HG03108 (cell line): ENCODE measurements around the gene MSH5.
A peak's percentile ranks its signal among the peaks of the same experiment; 100 is the strongest.

Source experiments
- ATAC-seq: cut with Tn5 transposase; IDR thresholded peaks from one replicate; pipeline ENCODE4 v1.9.1; 2021; ENCODE audit warnings: moderate library complexity; ENCODE audit not compliant: unreplicated experiment

The MSH5 gene

GRCh38 chr6:31729515-31729978 is 10.3 kb upstream of the MSH5 start:
- ATAC-seq, result no peak

- no peak for ATAC-seq
These were observed 9.7 kb upstream of the MSH5 start for GRCh38 chr6:31729979-31730630.

DNA sequence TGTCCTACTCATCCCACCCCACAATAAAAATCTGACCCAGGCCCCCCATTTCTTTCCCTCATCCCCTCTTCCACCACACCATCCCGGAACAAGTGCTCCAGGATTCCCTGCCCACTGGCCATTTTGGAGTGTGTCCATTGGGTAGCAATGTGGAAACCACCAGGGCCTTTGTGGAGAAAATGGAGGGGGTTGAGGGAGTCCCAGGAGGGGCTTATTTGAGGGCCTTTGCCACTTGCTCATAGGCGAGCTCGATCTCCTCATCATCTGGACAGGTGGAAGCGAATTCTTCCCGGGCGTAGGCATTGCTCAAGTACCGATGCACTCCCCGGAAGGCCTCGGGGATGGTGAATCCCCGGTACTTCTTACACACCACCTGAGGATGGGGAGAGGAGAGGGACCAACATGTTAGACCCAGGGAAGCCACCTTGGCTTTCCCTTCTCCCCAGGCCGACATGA is 9.1 kb upstream of the MSH5 start:
- ATAC-seq, result no peak

DNA sequence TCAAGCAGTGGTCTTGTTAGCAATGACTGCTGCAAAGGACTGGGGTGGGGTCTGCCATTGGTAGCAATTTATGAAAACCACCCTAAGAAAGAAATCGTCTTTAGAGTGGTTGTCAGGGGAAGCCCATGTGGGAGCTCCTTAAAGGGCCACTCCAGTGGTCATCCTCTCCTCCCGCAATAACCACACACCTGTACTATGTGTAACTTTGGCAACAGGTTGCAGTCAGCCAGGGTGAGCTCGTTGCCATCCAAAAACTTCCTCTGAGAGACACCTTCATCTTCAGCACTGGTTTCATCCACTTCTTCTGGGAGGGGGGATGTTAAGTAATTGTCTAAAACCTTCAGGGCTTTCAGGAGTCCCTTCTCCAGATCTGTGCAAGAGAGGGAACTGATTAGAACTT is 7.8 kb upstream of the MSH5 start:
- no peak for ATAC-seq

- no peak for ATAC-seq
These were observed 6.1 kb upstream of the MSH5 start for GRCh38 chr6:31733734-31734133.

GRCh38 chr6:31734247-31734820 is 5.5 kb upstream of the MSH5 start:
- ATAC-seq, result no peak

DNA sequence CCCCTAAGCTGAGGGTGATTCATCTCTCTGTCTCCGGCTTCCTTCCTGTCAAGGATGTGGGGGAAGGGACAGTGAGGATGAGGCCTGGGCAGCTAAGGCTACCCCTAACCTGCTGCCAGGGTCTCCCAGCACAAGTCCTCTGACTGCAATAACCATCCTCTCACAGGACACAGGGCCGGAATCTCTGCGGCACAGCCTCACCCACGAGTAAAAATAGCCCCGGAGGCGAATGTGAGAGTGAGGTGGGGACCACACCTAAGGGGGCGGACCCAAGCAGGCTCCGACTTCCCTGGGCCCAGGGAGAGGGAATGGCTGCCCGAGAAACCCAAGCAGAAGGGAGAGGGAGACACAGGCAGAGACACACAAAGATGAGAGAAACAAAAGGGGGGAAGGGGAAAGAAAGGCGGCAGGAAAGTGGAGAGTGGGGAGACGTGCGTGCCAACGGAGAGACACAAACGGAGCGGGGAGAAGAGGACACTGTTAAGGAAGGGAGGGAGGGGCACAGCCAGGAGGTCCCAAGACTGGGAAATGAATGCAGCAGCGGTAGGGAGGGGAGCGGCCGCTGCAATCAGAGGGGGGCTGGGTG is 4.9 kb upstream of the MSH5 start:
- no peak for ATAC-seq

GRCh38 chr6:31736021-31736767 is 3.6 kb upstream of the MSH5 start, which contains the start of gene CLIC1:
Gene CLIC1 (minus strand): TSS chr6:31736530. CDS start chr6:31736300, 230 bp downstream.
- peak; percentile 18 for ATAC-seq

DNA sequence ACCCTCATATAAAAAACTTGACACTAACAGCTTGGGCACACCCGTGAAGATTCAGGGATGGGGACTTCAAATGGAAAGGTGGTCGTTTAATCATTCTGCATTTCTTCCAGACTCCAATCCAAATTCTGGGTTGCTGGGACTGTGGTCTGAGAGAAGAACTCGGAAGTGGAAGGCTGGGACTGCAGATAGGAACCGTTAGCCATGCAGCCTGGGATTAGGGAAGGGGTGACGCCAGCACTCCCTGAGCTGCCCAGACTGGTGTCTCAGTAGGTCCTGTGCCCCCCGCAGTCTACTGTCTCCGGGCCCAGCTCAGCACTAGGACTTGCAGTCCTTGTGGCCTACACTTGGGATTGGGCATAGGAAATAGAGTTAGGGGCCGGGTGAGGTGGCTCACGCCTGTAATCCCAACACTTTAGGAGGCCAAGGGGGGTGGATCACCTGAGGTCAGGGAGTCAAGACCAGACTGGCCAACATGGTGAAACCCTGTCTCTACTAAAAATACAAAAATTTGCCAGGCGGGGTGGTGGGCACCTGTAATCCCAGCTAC is 3.0 kb upstream of the MSH5 start:
- ATAC-seq, result no peak

DNA sequence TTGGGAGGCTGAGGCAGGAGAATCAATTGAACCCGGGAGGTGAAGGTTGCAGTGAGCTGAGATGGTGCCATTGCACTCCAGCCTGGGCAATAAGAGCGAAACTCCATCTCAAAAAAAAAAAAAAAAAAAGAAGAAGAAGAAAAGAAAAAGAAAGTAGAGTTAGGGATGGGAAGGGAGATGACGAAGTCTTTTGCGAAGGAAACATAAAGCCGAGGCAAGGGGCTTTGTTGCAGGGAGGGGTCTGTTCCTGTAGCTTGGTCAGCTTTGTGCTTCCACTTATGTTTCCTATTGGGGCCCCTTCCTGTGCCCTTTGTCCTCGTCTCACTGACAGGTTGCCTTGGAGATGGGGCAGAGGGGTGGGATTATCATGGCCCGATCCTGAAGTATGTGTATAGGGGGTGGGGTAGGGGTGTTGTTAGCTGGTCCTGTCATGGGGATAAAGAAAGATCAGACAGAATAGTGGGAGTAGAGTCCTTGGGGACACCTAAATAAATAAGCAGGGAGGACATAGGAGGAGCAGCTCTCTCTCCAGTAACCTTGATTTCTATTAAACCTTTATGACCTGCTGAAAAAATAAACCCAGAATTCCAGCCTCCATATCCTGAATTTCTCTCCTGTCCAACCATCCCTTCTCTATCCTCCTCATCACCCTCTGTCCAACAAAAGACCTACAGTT is 2.4 kb upstream of the MSH5 start:
- ATAC-seq, result no peak

GRCh38 chr6:31737991-31738979 is 1.5 kb upstream of the MSH5 start:
- no peak for ATAC-seq

- ATAC-seq, result no peak
These were observed 805 bp downstream of the MSH5 start for GRCh38 chr6:31740397-31741223.

- no peak for ATAC-seq
These were observed 2.0 kb downstream of the MSH5 start for GRCh38 chr6:31741815-31742214.

- no peak for ATAC-seq
These were observed 3.1 kb downstream of the MSH5 start for GRCh38 chr6:31742894-31743293.

DNA sequence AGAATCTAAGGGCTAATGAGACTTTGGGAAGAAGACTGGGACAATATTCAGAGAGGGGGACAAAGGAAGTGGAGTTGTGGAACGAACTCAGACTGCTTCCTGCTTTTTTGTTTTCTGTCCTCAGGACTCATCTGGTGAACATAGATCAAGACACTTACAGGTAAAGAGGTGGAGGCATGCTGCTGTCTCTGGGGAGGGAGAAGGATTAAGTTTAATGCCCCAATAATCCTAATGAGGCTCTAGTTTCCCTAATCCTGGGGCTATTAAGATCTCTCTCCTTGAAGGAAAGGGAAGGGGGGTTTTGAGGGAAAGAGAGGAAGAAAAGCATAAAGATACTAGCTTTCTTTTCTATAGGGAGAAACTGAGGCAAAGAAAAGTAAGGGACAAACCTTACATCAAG is 4.6 kb downstream of the MSH5 start:
- ATAC-seq, result no peak

DNA sequence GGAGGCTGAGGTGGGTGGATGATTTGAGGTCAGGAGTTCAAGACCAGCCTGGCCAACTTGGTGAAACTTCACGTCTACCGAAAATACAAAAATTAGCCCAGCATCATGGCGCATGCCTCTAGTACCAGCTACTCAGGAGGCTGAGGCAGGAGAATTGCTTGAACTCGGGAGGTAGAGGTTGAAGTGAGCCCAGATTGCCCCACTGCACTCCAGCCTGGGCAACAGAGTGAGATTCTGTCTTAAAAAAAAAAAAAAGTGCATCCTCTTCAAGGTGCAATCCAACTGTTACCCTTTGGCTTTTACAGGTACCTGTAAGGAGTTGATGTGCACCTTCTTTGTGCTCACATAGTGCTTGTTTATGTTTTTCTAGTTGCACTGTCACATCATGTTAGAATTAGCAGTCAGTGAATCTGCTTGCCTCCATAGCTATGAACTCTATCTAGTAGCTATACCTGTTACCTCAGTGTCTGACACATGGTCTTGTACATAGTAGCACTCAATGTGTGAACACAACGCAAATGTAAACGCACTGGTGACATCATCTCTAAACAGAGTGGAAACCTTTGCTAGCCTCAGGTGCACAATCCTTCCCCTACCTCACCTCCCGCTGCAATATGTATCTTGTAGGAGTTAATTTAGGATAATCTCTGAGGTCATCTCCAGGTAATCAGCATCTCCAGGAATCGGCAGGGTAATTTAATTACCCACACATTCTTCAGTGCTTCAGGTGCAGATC is 9.7 kb downstream of the MSH5 start:
- ATAC-seq, result no peak

DNA sequence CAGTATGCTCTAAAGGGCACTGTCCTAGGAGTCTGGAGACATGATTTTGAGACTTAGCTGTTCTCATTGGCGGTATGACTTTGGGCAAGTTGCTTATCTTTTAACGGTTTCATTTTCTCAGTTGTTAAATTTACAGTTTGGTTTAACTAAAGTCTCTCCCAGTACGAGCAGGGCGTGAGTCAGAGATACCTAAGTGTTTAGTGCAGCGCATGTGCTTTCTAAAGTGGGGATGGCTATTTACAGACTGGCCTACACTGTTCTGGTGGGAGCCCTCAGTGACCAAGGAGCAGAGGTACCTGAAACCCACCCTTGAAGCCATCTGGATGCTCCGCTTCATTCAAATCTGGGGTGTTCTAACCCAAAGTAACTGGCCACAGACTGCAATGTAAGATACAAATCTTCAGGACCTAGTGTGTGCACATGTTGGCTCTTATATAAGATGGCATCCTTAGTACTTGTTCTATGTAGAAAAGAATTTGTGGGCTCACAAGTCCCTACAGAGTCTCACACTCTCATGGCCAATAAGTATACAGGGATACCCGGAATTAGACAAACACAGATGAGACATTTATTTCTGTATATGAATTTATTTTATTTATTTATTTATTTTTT is 10.7 kb downstream of the MSH5 start:
- no peak for ATAC-seq
